A549 (cell line): ENCODE data around the gene TPI1. TPM values are rescaled to one million over a fixed set of nuclear protein-coding genes. Genes with fewer than 3 reads are reported as not detected.
A peak's percentile ranks its signal among the peaks of the same experiment; 100 is the strongest.

ENCODE experiments used
- ATAC-seq, 2 experiments: fragments of 200-7000 bp in 1 of 2; fragments of >200 bp in 1 of 2; cut with Nextera tagmentation in 1 of 2; cut with Tn5 transposase in 1 of 2; 3 replicates each; pipeline versions ENCODE4 v1.8.0 to v1.9.1; 2018 to 2020; ENCODE audit warnings: mild to moderate bottlenecking in 1 of 2, moderate library complexity in 1 of 2
- CTCF ChIA-PET: fragments of 300-600 bp; sonication (Branson Sonifier 250); formaldehyde crosslinking; extraction: SDS; loops from one replicate; lab custom pipeline; 2021; ENCODE audit warnings: antibody characterized with exemption, inconsistent platforms; lab: Yijun Ruan, JAX
- POLR2A ChIA-PET: fragments of 350-600 bp; formaldehyde crosslinking; extraction: SDS; loops from one replicate; lab custom pipeline; 2021; ENCODE audit warnings: antibody characterized with exemption, inconsistent platforms; lab: Yijun Ruan, JAX
- DNase-seq, 2 experiments: peaks; one replicate each; pipeline versions ENCODE4 v3.0.0 to v3.0.0-alpha.2; 2011 to 2016; ENCODE audit warnings: low read depth in 1 of 2, low spot score in 1 of 2
- FAIRE-seq: peaks from 2 replicates; lab custom pipeline; 2011; peaks lifted over from hg19 to GRCh38; lab: Jason Lieb, UNC
- H3K27ac ChIP-seq, 2 experiments: fragments of >200 bp; sonication (Bioruptor Twin); formaldehyde crosslinking; 3 replicates each; pipeline ENCODE4 v1.5.1; 2016 to 2017
- H3K4me1 ChIP-seq: fragments of >200 bp; sonication (Bioruptor Twin); formaldehyde crosslinking; 3 replicates; pipeline ENCODE4 v1.6.1; 2016
- H3K4me2 ChIP-seq: fragments of >200 bp; sonication (Bioruptor Twin); formaldehyde crosslinking; 3 replicates; pipeline ENCODE4 v1.6.1; 2016
- H3K4me3 ChIP-seq: fragments of >200 bp; sonication (Bioruptor Twin); formaldehyde crosslinking; 3 replicates; pipeline ENCODE4 v1.5.1; 2016
- H3K9me3 ChIP-seq: fragments of >200 bp; sonication (Bioruptor Twin); formaldehyde crosslinking; 3 replicates; pipeline ENCODE4 v1.6.1; 2016
- ATOH8 ChIP-seq: fragments of 250-450 bp; sonication (Bioruptor Pico); IDR thresholded peaks from 2 replicates; pipeline ENCODE4 v1.5.0; 2020; ENCODE audit warnings: low read depth, mild to moderate bottlenecking, moderate library complexity
- BHLHE40 ChIP-seq: IDR thresholded peaks from 2 replicates; pipeline ENCODE4 v1.6.1; 2012; ENCODE audit warnings: low read depth, low read length, inconsistent platforms
- CBX8 ChIP-seq: fragments of 200-600 bp; sonication (generic); IDR thresholded peaks from 2 replicates; pipeline ENCODE4 v1.6.1; 2016
- CEBPB ChIP-seq, 2 experiments: fragments of >200 bp in 1 of 2; sonication (Bioruptor Twin) in 1 of 2; formaldehyde crosslinking in 1 of 2; IDR thresholded peaks; 2 replicates each; pipeline ENCODE4 v1.6.1; 2012 to 2016
- E2F6 ChIP-seq: IDR thresholded peaks from 2 replicates; pipeline ENCODE4 v1.6.1; 2012; ENCODE audit warnings: low read depth, borderline replicate concordance
- EHMT2 ChIP-seq: fragments of 200-600 bp; sonication (generic); IDR thresholded peaks from 2 replicates; pipeline ENCODE4 v1.6.1; 2016; ENCODE audit warnings: antibody characterized with exemption, low read depth, mild to moderate bottlenecking, moderate library complexity
- ESRRA ChIP-seq: fragments of 150-350 bp; IDR thresholded peaks from 2 replicates; pipeline ENCODE4 v1.6.1; 2014; ENCODE audit warnings: mild to moderate bottlenecking, low read length, borderline replicate concordance
- FOSB ChIP-seq: fragments of 250-450 bp; sonication (Bioruptor Pico); IDR thresholded peaks from 2 replicates; pipeline ENCODE4 v1.5.0; 2020; ENCODE audit warnings: mild to moderate bottlenecking, moderate library complexity
- GATA3 ChIP-seq: IDR thresholded peaks from 2 replicates; pipeline ENCODE4 v1.6.1; 2012; ENCODE audit warnings: borderline replicate concordance
- HDAC2 ChIP-seq: fragments of 200-600 bp; sonication (generic); IDR thresholded peaks from 2 replicates; pipeline ENCODE4 v1.6.1; 2016
- HES2 ChIP-seq: fragments of >200 bp; sonication (Bioruptor Twin); formaldehyde crosslinking; IDR thresholded peaks from 2 replicates; pipeline ENCODE4 v1.6.1; 2016
- HOXB5 ChIP-seq: fragments of 250-450 bp; sonication (Bioruptor Pico); IDR thresholded peaks from 2 replicates; pipeline ENCODE4 v1.5.0; 2020; ENCODE audit warnings: mild to moderate bottlenecking, moderate library complexity
- JUN ChIP-seq, 2 experiments: fragments of >200 bp; sonication (Bioruptor Twin); formaldehyde crosslinking; IDR thresholded peaks; 2 replicates in 1 of 2; 3 replicates in 1 of 2; pipeline ENCODE4 v1.6.1; 2016 to 2017
- JUNB ChIP-seq: fragments of >200 bp; sonication (Bioruptor Twin); formaldehyde crosslinking; IDR thresholded peaks from 2 replicates; pipeline ENCODE4 v1.6.1; 2016
- KDM1A ChIP-seq: fragments of 200-600 bp; sonication (generic); IDR thresholded peaks from 2 replicates; pipeline ENCODE4 v1.6.1; 2016; ENCODE audit warnings: low read depth, mild to moderate bottlenecking
- KDM5A ChIP-seq: fragments of 200-600 bp; sonication (generic); IDR thresholded peaks from 2 replicates; pipeline ENCODE4 v1.6.1; 2016; ENCODE audit warnings: antibody characterized with exemption, mild to moderate bottlenecking
- MAFK ChIP-seq: fragments of 450-650 bp; IDR thresholded peaks from 2 replicates; pipeline ENCODE4 v1.6.1; 2014; ENCODE audit not compliant: partially characterized antibody
- MAZ ChIP-seq: fragments of 150-350 bp; IDR thresholded peaks from 2 replicates; pipeline ENCODE4 v1.6.1; 2014; ENCODE audit warnings: antibody characterized with exemption, low read depth, low read length, borderline replicate concordance
- MYC ChIP-seq: IDR thresholded peaks from 2 replicates; pipeline ENCODE4 v1.6.1; 2012; ENCODE audit warnings: mild to moderate bottlenecking, inconsistent platforms, low read length, improper control_type of control experiment, borderline replicate concordance
- NFE2L2 ChIP-seq: fragments of 150-350 bp; conservative IDR thresholded peaks from 2 replicates; pipeline ENCODE4 v1.6.1; 2014; ENCODE audit warnings: low read length
- NR3C1 ChIP-seq: fragments of >200 bp; sonication (Bioruptor Twin); formaldehyde crosslinking; IDR thresholded peaks from 3 replicates; pipeline ENCODE4 v1.6.1; 2017
- PHF8 ChIP-seq: fragments of 200-600 bp; sonication (generic); IDR thresholded peaks from 2 replicates; pipeline ENCODE4 v1.6.1; 2016; ENCODE audit warnings: low read depth, mild to moderate bottlenecking, antibody characterized with exemption, moderate library complexity, borderline replicate concordance
- POLR2A ChIP-seq: IDR thresholded peaks from 2 replicates; pipeline ENCODE4 v1.6.1; 2012; ENCODE audit warnings: mild to moderate bottlenecking, low read length
- POLR2AphosphoS2 ChIP-seq: conservative IDR thresholded peaks from 2 replicates; pipeline ENCODE4 v1.6.1; 2012; ENCODE audit warnings: low read length, improper control_type of control experiment, inconsistent platforms
- RAD21 ChIP-seq, 2 experiments: fragments of >200 bp in 1 of 2; sonication (Bioruptor Twin) in 1 of 2; formaldehyde crosslinking in 1 of 2; IDR thresholded peaks in 1 of 2; conservative IDR thresholded peaks in 1 of 2; 2 replicates in 1 of 2; 3 replicates in 1 of 2; pipeline ENCODE4 v1.6.1; 2012 to 2018; ENCODE audit warnings: inconsistent platforms in 1 of 2
- SREBF2 ChIP-seq: fragments of 450-650 bp; IDR thresholded peaks from 2 replicates; pipeline ENCODE4 v1.6.1; 2014; ENCODE audit warnings: mild to moderate bottlenecking, moderate library complexity
- TFCP2L1 ChIP-seq: fragments of 250-450 bp; sonication (Bioruptor Pico); IDR thresholded peaks from 2 replicates; pipeline ENCODE4 v1.5.0; 2021; ENCODE audit warnings: mild to moderate bottlenecking
- ZC3H11A ChIP-seq: fragments of 450-650 bp; IDR thresholded peaks from 2 replicates; pipeline ENCODE4 v1.6.1; 2014; ENCODE audit warnings: antibody characterized with exemption, mild to moderate bottlenecking
- ZFP36 ChIP-seq: fragments of 450-650 bp; IDR thresholded peaks from 2 replicates; pipeline ENCODE4 v1.6.1; 2014; ENCODE audit warnings: borderline replicate concordance; ENCODE audit not compliant: partially characterized antibody
- ZNF302 ChIP-seq: fragments of 250-450 bp; sonication (Bioruptor Pico); IDR thresholded peaks from 2 replicates; pipeline ENCODE4 v1.9.0; 2021; ENCODE audit warnings: inconsistent platforms, mild to moderate bottlenecking, moderate library complexity
- WGBS: methylation state at CpG from one replicate; pipeline ENCODE4 v1.1.6; 2017; ENCODE audit errors: missing lambda C conversion rate; 5-methylcytosine and 5-hydroxymethylcytosine counted together
- polyA plus RNA-seq, 4 experiments: library from polyadenylated mRNA; depleted of rRNA in 3 of 4; stranded (reverse); fragments of >200 nt; fragmentation: RNase III in 1 of 4; extraction: RNeasy Plus Mini Kit Qiagen cat#74134 plus additional on column Dnase treatment in 1 of 4; gene quantifications; 2 replicates in 3 of 4; 3 replicates in 1 of 4; pipeline ENCODE4 v1.2.3, GENCODE V29; 2011 to 2017
- TF ChIP-seq, protein P1 (sequence below): fragments of 200-600 bp; sonication (generic); IDR thresholded peaks from 2 replicates; pipeline ENCODE4 v1.6.1; 2016; ENCODE audit warnings: antibody characterized with exemption, mild to moderate bottlenecking, moderate library complexity
- TF ChIP-seq, protein P2 (sequence below): IDR thresholded peaks from 2 replicates; pipeline ENCODE4 v1.6.1; 2012
- TF ChIP-seq, protein P3 (sequence below): fragments of 150-350 bp; IDR thresholded peaks from 2 replicates; pipeline ENCODE4 v1.6.1; 2014; ENCODE audit warnings: low read depth, mild to moderate bottlenecking, low read length
- TF ChIP-seq, protein P4 (sequence below): IDR thresholded peaks from 2 replicates; pipeline ENCODE4 v1.6.1; 2012

The TPI1 gene
- polyA plus RNA-seq, 2 of the 4 experiments (the other 2 are of a cell fraction): 1,293 to 1,913 TPM

GRCh38 chr12:6890789-6891645 lies 23.7 kb downstream of the TPI1 start:
- Histone ChIP-seq H3K9me3 (no peaks in the 10 kb centered on the region), H3K4me1 (peaks cover 38% of the 10 kb centered on the region), H3K27ac (peak overlapping the region; percentile 94 to 98), H3K4me2 (peak overlapping the region; percentile 80), H3K4me3 (peak overlapping the region; percentile 40)
- POLR2A ChIA-PET: interaction anchor here (0.6 to 3.0 kb wide), 15 partner anchors 9 to 167 kb away, joined by 3 to 105 read pairs (median 6); partner anchors contain the start of genes C12orf57, CDCA3, ENO2 and RNU7-1
- no peak for FAIRE-seq
- CTCF ChIA-PET: interaction anchor here (0.6 to 9.5 kb wide), 31 partner anchors 9 to 665 kb away, joined by 3 to 399 read pairs (median 4); partner anchors contain the start of genes CDCA3, LRRC23, MLF2 and SPSB2
- 10% methylated on average over 39 of the region's 68 CpGs for WGBS
- ATAC-seq: peak; percentile 95 to 96
- DNase-seq: peak; percentile 93 to 99
- no peak for TF ChIP-seq TFCP2L1 (CRISPR knock-in tag)
- peak; percentile 93 for TF ChIP-seq BHLHE40
- peak; percentile 97 for TF ChIP-seq NFE2L2
- peak; percentile 70 for TF ChIP-seq POLR2A
- TF ChIP-seq CEBPB (IDR thresholded peaks at IDR 0.05): peak; percentile 97 to 99
- TF ChIP-seq, protein P1, sequence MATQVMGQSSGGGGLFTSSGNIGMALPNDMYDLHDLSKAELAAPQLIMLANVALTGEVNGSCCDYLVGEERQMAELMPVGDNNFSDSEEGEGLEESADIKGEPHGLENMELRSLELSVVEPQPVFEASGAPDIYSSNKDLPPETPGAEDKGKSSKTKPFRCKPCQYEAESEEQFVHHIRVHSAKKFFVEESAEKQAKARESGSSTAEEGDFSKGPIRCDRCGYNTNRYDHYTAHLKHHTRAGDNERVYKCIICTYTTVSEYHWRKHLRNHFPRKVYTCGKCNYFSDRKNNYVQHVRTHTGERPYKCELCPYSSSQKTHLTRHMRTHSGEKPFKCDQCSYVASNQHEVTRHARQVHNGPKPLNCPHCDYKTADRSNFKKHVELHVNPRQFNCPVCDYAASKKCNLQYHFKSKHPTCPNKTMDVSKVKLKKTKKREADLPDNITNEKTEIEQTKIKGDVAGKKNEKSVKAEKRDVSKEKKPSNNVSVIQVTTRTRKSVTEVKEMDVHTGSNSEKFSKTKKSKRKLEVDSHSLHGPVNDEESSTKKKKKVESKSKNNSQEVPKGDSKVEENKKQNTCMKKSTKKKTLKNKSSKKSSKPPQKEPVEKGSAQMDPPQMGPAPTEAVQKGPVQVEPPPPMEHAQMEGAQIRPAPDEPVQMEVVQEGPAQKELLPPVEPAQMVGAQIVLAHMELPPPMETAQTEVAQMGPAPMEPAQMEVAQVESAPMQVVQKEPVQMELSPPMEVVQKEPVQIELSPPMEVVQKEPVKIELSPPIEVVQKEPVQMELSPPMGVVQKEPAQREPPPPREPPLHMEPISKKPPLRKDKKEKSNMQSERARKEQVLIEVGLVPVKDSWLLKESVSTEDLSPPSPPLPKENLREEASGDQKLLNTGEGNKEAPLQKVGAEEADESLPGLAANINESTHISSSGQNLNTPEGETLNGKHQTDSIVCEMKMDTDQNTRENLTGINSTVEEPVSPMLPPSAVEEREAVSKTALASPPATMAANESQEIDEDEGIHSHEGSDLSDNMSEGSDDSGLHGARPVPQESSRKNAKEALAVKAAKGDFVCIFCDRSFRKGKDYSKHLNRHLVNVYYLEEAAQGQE: no peak
- no peak for TF ChIP-seq ZNF302 (CRISPR knock-in tag)
- TF ChIP-seq SREBF2: no peak
- TF ChIP-seq MAZ: peak; percentile 6; the same call in 1 of the 2 replicates
- no peak for TF ChIP-seq ATOH8 (CRISPR knock-in tag)
- peak; percentile 100 for TF ChIP-seq MAFK
- TF ChIP-seq JUN (IDR thresholded peaks at IDR 0.05): peak; percentile 95 to 97
- TF ChIP-seq GATA3: no peak
- TF ChIP-seq KDM1A: no peak
- TF ChIP-seq PHF8: no peak
- peak; percentile 69 to 94 for TF ChIP-seq RAD21 (conservative IDR thresholded peaks at IDR 0.05 in 1 of 2, IDR thresholded peaks at IDR 0.05 in 1 of 2)
- TF ChIP-seq JUNB: no peak
- TF ChIP-seq, protein P2, sequence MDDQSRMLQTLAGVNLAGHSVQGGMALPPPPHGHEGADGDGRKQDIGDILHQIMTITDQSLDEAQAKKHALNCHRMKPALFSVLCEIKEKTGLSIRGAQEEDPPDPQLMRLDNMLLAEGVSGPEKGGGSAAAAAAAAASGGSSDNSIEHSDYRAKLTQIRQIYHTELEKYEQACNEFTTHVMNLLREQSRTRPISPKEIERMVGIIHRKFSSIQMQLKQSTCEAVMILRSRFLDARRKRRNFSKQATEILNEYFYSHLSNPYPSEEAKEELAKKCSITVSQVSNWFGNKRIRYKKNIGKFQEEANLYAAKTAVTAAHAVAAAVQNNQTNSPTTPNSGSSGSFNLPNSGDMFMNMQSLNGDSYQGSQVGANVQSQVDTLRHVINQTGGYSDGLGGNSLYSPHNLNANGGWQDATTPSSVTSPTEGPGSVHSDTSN: 0 out of 2 replicates have a peak, but pooled peaks have one; percentile 45
- no peak for TF ChIP-seq ZFP36
- TF ChIP-seq, protein P3, sequence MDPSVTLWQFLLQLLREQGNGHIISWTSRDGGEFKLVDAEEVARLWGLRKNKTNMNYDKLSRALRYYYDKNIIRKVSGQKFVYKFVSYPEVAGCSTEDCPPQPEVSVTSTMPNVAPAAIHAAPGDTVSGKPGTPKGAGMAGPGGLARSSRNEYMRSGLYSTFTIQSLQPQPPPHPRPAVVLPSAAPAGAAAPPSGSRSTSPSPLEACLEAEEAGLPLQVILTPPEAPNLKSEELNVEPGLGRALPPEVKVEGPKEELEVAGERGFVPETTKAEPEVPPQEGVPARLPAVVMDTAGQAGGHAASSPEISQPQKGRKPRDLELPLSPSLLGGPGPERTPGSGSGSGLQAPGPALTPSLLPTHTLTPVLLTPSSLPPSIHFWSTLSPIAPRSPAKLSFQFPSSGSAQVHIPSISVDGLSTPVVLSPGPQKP: no peak
- TF ChIP-seq ESRRA: no peak
- no peak for TF ChIP-seq NR3C1
- no peak for TF ChIP-seq POLR2AphosphoS2
- TF ChIP-seq HDAC2: no peak
- no peak for TF ChIP-seq CBX8
- TF ChIP-seq HES2: no peak
- TF ChIP-seq ZC3H11A: no peak
- TF ChIP-seq EHMT2: no peak
- TF ChIP-seq HOXB5 (CRISPR knock-in tag): no peak
- TF ChIP-seq E2F6: no peak; the same call in 1 of the 2 replicates
- no peak; the same call in 1 of the 2 replicates for TF ChIP-seq FOSB (CRISPR knock-in tag)
- TF ChIP-seq, protein P4, sequence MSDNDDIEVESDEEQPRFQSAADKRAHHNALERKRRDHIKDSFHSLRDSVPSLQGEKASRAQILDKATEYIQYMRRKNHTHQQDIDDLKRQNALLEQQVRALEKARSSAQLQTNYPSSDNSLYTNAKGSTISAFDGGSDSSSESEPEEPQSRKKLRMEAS: peak; percentile 71
- TF ChIP-seq MYC: peak; percentile 79; the same call in 1 of the 2 replicates
- TF ChIP-seq KDM5A: no peak
